RPMI7951 (cell line): Measurements from ENCODE around the gene MARK4. TPM values are rescaled to one million over a fixed set of nuclear protein-coding genes. Genes with fewer than 3 reads are reported as not detected.
"Not testable (repeated sequence)": the region's sequence is repeated elsewhere in the genome, so short reads cannot be mapped to it uniquely, and the experiment has no call there.

Source experiments
- DNase-seq: peaks from one replicate; pipeline ENCODE4 v3.0.0-alpha.2; 2012; ENCODE audit warnings: low read depth
- total RNA-seq: library from RNA; depleted of rRNA; stranded (reverse); fragments of >200 nt; shearing (Covaris generic); gene quantifications from 2 replicates; pipeline ENCODE4 v1.2.3, GENCODE V29; 2014

Gene MARK4
- total RNA-seq, 1 experiment from 2014 or later: 6.6 TPM

DNA sequence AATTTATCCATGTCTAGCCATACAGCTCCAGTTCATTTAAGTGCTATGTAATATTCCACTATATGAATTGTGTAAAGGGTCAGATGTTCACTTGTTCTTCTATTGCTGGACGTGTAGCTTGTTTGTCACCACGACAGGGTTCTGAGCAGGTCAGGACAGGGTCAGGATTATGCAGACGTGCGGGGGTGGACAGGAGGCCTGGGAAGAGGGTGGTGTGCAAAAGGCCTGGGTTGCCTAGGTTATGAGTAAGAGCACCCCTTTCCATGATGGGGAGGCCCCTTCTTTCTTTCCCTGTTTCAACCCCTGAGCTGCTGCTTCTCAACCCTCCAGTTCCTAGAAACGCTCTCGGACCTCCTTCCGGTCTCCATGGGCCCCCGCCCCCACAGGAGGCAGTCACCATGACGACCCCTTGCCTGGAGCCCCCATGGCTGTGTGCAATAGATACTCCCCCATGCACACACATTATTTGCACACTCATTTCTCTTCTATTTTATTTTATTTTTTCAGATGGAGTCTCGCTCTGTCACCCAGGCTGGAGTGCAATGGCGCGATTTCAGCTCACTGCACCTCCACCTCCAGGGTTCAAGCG is 7.8 kb upstream of the MARK4 start:
- DNase-seq: no peak

DNA sequence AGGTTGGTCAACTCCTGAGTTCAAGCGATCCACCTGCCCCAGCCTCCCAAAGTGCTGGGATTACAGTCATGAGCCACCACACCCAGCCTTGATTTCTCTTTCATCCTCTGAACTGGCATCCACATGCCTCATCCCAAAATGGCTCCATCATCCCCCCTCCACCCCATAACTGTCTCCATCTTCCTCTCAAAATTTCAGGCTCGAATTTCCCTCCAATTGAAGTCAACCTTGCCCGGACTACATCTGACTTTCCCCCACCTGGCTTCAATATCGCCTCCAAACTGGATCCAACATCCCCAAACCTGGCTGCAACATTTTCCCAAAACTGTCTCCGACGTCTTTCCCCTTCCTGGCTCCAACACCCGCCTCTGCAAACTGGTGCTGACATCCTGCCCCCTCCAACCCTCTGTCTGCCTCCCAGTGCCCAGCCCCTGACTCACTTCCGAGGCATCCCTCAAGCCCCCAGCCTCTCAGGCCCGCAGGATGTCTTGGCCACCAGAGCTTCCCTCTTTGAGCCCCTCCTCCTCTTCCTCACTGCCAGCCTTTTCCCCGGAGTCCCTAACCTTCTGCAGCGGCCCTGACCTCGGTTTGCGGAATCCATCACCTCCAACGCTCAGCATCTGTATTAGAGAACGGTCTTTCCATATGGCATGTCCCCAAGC is 6.8 kb upstream of the MARK4 start:
- no peak for DNase-seq

DNA sequence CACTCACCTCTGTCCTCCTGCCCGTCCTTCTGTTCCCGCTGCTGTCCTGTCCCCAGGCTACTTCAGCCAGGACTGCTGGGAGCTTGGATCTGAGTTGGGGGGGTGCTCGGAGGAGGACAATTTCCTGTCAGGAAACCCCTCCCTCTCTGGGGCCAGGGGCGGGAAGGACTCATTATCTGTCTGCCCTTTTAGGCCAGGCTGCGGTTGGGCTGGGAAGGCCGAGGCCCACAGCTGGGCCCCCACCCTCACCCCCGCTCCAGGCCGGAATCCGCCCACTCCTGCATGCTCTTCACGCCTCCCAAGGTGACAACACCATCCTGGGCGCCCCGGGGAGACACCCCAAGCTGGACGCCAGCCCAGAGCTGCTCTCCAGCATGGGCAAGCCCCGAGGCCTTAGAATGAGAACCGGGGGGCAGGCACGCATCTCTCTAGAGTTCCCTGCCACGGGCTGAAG is 5.7 kb upstream of the MARK4 start, which contains the start of gene EXOC3L2:
Gene EXOC3L2, minus strand, starts transcription at position 74 of the 454 bp plus-strand sequence. CDS start 6,362 bp downstream, outside the sequence.
- peak; percentile 13 for DNase-seq

DNA sequence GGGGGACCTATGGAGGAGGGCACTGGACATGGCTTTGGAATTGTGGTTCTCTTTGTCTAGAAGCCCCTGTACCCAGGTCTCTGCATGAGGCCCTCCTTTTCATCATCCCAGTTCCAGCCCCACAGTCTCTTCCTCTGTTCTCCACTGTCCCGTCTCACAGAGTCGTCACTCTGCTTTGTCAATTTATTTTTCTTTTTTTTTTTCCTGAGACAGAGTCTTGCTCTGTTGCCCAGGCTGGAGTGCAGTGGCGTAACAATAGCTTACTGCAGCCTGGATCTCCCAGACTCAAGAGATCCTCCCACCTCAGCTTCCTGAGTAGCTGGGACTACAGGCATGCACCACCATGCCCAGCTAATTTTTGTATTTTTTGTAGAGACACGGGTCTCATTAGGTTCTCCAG is 5.2 kb upstream of the MARK4 start:
- DNase-seq: no peak

DNA sequence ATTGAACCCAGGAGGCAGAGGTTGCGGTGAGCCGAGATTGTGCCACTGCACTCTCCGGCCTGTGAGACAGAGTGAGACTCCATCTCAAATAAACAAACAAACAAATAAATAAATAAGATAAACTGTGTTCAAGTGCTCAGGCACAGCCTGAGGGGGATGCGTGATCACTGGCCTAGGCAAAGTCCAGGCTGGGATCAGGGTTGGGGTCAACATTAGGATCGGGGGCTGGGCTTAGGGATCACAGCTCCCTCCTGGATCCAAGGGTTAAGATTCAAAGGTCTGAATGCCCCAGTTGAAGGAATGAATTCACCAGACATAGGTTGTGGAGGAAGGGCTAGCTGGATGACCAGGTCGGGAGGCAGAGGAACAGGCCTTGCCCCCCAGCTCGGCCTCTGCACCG is 3.9 kb upstream of the MARK4 start:
- DNase-seq: no peak

DNA sequence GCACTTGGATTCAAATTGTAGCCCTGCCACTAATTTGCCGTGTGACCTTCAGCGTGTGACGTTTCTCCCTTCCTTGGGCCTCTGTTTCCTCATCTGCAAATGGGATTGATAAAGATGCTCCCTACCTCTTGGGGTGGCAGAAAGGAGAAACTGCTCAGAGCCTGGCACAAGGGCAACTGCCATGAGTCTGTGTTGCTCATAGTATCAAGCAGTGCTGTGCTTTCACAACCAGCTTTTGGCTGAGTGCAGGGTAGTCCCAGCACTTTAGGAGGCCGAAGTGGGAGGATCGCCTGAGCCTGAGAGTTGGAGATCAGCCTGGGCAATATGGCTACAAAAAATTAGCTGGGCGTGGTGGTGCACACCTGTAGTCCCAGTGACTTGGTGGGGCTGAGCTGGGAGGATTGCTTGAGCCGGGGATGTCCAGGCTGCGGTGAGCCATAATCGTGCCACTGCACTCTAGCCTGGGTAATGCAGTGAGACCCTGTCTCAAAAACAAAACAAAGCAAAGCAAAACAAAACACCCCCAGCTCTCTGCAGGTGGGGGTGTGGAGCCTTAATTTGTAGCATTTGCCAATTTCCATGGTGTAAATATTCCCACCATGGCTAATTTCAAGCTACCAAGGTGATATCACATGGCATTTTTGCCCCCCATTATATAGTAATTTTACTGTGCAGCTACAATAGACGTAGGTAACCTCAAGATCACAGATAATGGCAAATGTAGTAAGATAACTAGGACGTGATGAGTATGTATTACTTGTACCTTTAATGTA is 1.6 kb upstream of the MARK4 start:
- no peak for DNase-seq

DNA sequence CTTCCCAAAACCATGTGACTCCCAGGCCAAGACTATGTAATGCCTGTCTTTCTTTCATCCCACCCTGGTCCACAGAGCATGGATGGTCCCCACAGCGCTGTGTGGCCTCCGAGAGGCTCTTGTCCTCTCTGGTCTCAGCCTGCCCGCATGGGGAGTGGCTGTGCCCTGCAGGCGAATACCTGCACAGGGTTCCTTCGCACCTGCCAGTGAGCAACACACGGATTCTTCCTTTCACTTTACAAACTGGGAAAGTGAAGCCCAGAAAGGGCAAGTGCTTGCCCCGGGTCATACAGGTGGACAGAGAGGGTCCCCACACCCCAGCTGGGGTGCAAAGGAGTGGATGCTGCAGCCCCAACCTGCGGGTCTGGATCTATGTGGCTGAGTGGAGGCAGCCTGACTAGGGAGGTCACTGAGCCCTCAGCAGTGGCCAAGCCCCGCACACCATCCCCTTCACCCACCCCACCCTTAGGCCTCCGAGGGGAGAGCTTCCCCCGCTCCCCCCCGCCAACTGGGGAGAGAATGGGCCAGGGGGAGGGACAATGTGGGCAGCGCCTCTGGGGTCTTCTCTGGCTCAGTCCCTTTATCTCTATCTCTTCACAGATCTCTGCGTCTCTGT is 747 bp upstream of the MARK4 start:
- no peak for DNase-seq

DNA sequence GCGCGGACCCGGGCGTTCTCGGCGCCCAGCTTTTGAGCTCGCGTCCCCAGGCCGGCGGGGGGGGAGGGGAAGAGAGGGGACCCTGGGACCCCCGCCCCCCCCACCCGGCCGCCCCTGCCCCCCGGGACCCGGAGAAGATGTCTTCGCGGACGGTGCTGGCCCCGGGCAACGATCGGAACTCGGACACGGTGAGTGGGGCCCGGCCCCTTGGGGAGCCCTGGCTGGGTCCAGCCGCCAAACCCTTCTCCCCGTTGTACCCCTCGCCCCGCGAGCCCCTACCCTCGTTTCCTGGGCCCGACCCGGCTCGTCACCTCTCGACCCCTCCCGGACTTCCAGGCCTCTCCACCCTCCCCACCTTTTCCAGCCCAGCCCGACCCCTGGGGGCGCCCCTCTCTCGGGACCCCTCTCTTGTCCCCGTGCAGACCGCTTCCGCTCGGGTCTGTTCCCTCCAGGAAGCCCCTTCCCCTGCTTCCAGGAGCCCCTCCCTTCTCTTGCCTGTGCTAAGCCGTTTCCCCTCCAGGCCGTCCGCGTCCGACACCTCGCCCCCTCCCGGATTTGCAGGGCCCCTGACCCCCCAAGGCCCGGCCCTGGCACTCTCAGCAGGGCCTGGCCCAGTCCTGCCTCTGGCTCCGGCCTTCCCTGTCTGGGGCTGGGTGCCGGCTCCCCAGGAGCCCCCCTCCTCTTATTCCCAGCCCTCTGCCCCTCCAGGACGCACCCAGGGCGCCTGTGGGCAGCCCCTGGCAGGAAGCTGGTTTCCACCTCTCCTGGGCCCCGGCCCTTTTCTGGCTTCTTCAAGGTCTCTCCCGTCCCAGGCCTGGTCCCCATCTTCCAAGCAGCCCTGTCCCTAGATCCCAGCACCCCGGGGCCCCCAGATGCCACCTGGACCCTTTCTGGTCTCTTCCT is 632 bp downstream of the MARK4 start:
- DNase-seq: no peak

DNA sequence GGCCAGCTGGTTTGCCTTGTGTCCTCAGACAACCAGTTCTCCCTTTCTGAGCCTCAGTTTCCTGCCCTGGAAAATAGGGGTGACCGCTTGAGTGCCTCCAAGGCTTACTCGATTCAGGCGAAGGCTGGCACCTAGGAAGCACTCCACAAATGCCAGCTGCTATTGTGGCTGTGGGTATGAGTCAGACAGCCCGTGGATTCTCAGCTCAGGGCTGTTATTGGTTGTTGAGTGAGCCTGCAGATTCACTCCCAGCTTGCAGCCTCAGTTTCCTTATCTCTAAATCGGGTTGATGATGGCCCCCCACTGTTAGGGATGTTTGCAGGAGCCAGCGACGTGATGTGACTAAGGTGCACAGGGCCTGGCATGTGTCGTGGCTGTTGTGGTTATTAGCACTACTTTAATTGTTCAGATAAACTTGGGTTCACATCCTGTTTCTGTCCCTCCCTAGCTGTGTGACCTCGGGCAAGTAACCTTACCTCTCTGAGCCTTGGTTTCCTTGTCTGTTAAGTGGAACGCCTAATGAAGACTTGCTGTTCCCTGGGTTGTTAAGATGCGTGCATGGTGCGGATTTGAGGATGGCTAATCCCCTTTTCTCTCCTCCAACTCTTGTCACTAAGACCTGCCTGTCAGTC is 2.4 kb downstream of the MARK4 start:
- DNase-seq: peak; percentile 53

DNA sequence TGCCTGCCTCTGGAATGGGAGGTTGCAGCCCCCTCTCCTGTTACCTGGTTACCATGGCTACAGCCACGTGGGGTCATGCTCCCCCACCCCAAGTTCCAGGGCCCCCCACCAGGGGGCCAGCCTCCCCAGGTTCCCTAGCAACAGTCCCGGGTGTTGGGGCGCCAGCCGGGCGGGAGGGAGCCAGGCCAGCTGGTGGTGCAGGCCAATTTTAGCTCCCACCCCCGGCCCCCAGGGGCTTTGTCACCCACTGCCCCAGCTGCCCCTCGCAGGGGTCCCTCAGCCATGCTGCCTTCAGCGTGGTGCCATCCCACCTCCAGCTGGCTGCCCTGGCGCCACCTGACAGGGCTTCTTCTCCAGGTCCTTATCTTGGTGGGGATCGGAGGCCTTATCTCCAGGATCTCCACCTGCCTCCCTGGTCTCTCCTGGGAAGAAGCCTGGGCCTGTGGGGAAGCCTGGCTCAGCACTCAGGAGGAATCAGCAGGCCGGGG is 3.0 kb downstream of the MARK4 start:
- DNase-seq: no peak

DNA sequence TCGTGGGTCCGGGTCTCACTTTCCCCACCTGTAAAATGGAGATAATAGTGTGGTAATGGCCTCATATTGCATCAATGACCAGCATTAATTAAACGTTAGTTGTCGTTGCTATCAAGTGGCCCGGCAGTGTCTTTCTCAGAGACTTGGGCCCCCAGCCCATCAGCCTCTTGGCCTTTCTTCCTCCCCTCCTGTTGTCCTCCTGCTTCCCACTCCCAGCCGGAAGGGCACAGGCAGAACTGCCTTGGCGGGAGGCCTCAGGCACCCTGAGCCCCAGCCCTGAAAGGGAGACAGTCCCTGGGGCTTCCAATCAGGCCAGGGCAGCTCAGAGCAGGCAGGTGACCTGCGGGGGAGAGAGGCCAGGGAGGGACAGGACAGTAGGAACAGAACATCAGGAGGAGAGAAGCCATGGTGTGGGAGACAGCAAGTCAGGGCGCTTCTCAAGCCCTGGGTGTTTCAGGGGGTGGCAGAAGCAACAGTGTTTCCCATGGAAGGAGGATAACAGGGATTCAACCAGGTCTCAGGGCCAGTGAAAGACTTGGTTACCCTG is 4.6 kb downstream of the MARK4 start:
- no peak for DNase-seq

DNA sequence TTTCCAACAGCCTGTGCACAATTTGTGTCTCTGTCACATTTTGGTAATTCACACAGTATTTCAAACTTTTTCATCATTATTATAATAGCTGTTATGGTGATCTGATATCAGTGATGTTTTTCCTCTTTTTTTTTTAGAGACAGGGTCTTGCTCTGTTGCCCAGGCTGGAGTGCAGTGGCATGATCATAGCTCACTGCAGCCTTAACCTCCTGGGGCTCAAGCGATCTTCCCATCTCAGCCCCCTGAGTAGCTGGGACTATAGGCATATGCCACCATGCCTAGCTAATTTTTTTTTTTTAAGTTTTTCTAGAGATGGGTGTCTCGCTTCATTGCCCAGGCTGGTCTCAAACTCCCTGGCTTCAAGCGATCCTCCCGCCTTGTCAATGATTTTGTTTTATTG is 5.8 kb downstream of the MARK4 start:
- no peak for DNase-seq

DNA sequence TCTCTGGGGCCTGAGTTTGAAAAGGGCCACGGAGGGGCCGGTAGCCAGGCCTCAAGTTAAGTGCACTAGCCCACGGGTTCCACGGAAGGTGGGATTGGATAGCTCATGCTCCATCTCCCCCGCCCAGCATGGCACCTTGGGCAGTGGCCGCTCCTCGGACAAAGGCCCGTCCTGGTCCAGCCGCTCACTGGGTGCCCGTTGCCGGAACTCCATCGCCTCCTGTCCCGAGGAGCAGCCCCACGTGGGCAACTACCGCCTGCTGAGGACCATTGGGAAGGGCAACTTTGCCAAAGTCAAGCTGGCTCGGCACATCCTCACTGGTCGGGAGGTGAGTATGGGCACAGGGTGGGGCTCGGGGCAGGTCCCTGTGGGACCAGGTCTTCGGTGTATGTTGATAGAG is 7.8 kb downstream of the MARK4 start:
- no peak for DNase-seq

DNA sequence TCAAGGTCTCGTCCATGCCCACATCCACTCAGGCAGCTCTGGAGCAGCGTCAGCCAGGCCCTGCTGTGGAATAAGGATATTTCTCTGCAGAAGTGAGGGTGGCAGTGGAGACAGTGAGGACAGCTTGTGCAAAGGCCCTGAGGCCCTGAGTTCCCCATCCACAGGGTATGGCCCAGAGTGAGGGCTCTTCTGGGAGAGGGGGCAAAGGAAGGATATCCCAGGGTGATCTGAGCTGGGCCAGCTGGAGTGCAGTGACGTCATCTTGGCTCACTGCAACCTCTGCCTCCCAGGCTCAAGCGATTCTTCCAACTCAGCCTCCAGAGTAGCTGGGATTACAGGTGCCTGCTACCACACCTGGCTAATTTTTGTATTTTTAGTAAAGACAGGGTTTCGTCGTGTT is 11.5 kb downstream of the MARK4 start:
- DNase-seq: no peak

DNA sequence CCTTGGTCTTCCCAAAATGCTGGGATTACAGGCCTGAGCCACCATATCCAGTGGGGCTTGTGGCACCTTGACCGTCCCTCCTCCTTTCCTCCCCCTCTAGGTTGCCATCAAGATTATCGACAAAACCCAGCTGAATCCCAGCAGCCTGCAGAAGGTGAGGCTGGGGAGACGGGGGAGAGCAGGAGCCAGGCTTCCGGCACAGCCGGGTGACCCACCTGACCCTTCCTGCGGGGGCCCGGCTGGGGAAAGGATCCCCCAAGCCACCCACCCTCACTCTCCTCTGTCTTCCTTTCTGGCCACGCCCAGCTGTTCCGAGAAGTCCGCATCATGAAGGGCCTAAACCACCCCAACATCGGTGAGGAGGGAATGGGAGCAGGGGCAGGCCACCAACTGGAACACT is 11.9 kb downstream of the MARK4 start:
- no peak for DNase-seq

DNA sequence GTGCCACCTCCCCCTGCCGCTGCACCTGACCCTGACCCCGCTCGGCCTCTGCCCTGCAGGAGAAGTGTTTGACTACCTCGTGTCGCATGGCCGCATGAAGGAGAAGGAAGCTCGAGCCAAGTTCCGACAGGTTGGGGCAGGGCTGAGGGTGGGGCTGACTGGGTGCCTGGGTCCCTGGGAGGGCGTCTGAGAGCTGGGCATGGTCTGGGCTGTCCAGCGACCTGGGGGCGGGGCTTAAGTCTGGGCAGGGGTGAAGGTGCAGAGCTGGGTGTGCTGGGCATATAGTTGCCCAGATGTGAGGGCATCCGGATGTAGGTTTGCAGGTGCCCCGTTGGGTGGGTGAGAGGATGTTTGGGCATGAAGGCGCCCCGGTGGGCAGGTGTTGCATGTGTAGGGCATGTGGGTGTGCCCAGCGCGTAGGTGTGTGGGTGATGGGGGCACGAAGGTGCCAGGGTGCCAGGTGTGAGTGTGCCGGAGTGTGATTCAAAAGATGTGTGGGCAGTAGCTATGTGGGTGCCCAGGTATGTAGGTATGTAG is 13.8 kb downstream of the MARK4 start:
- DNase-seq: no peak

DNA sequence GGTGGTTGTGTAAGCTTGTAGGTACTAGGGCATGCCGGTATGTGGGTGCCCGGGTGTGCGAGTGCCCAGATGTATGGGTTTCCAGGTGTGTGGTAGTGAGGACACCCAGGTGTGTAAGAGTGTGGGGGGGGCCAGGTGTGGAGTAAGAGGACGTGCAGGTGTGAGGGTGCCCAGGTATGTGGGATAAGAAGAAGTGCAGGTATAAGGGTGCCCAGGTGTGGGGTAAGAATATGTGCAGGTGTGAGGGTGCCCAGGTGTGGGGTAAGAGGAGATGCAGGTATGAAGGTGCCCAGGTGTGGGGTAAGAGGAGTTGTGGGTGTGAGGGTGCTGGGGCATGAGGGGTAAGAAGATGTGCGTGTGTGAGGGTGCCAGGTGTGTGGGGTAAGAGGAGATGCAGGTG is 14.3 kb downstream of the MARK4 start:
- no peak for DNase-seq

DNA sequence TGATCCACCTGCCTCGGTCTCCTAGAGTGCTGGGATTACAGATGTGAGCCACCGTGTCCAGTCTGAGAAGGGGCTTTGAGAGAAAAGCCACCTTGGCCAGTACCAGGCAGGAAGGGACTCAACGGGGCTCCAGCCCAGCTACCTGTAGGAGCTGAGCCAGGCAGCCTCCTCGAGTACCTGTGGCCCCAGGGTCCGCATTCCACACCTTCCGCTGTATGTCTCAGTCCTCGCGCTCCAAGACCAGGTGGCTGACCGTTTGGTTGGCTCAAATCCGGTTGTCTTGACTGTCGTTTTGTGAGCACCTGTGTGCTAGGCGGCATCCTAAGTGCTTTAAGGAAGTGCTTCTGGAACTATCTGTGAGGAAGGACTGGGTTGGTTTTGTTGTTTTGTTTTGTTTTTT is 16.2 kb downstream of the MARK4 start:
- no peak for DNase-seq

DNA sequence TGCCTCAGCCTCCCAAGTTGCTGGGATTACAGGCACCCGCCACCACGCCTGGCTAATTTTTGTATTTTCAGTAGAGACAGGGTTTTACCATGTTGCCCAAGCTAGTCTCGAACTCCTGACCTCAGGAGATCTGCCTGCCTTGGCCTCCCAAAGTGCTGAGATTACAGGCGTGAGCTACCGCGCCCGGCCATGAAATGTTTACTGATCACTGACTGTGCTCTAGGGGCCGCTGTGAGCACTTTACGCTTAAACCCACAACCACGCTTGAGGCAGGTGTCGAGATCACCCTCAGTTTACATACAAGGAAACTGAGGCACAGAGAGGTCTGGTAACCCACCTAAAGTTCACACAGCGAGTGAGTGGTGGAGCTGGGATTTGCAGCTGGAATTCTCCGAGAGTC is 18.9 kb downstream of the MARK4 start:
- not testable (repeated sequence) for DNase-seq

DNA sequence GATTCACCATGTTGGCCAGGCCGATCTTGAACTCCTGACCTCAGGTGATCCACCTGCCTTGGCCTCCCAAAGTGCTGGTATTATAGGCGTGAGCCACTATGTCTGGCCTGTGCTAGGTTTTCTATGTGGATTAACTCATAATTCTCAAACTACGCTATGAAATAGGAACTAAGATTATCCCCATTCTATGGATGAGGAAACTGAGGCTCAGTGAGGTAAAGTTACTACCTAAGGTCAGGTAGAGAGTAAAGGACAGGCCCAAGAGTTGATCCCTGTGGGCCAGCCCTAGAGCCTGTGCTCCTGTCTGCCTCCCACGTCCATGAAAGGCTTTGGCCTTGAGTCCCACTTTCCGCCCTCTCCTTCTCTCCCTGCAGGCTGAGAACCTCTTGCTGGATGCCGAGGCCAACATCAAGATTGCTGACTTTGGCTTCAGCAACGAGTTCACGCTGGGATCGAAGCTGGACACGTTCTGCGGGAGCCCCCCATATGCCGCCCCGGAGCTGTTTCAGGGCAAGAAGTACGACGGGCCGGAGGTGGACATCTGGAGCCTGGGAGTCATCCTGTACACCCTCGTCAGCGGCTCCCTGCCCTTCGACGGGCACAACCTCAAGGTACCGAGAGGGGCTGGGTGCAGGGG is 20.1 kb downstream of the MARK4 start:
- DNase-seq: no peak
